ENCODE data around the gene NR2F2.

DNA sequence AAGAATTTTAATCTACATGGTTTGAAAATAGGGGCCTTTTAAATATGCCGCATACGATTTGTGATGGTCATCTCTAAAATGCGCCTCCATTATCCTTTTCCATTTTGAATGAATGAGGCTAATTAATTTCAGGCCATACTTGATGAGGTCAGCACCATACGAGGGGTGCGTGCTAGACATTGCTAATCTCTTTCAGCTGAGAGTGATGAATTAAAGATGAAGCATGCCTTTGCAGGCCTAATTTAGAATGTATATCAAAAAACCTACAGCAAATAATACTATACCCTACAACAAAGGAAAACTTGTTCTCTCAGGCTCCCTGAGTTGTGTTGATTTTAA, 18.6 kb upstream of the NR2F2 start:
- TF ChIP-seq, protein P1, sequence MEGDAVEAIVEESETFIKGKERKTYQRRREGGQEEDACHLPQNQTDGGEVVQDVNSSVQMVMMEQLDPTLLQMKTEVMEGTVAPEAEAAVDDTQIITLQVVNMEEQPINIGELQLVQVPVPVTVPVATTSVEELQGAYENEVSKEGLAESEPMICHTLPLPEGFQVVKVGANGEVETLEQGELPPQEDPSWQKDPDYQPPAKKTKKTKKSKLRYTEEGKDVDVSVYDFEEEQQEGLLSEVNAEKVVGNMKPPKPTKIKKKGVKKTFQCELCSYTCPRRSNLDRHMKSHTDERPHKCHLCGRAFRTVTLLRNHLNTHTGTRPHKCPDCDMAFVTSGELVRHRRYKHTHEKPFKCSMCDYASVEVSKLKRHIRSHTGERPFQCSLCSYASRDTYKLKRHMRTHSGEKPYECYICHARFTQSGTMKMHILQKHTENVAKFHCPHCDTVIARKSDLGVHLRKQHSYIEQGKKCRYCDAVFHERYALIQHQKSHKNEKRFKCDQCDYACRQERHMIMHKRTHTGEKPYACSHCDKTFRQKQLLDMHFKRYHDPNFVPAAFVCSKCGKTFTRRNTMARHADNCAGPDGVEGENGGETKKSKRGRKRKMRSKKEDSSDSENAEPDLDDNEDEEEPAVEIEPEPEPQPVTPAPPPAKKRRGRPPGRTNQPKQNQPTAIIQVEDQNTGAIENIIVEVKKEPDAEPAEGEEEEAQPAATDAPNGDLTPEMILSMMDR (IDR thresholded peaks at IDR 0.05; ENCODE audit: low read length), result no peak
- TF ChIP-seq EZH2phosphoT487 (IDR thresholded peaks at IDR 0.05; ENCODE audit: low read length), result no peak

Measured in MM.1S (cell line).